Tibial nerve (tissue), 4 donors: Measurements from ENCODE around the gene FCF1. TPM values are rescaled to one million over a fixed set of nuclear protein-coding genes. Genes with fewer than 3 reads are reported as not detected.

Experiments used
- DNase-seq, 2 donors: peaks; one replicate each; pipeline ENCODE4 v3.0.0-alpha.2; 2019; ENCODE audit warnings: low spot score in 2 of 2
- H3K27ac ChIP-seq, 4 donors: fragments of 200-600 bp; sonication (generic) in 3 of 4; one replicate each; pipeline ENCODE4 v1.5.1; 2017 to 2019; ENCODE audit warnings: mild to moderate bottlenecking in 1 of 4
- H3K27me3 ChIP-seq, 2 donors: fragments of 200-600 bp; sonication (generic) in 1 of 2; one replicate each; pipeline versions ENCODE4 v1.5.1 to v1.6.0; 2017 to 2019
- H3K36me3 ChIP-seq, 3 donors: fragments of 200-600 bp; sonication (generic); one replicate each; pipeline ENCODE4 v1.5.1; 2018 to 2019
- H3K4me1 ChIP-seq, 4 donors: fragments of 200-600 bp; sonication (generic) in 3 of 4; one replicate each; pipeline ENCODE4 v1.5.1; 2017 to 2019
- H3K4me3 ChIP-seq, 4 donors: fragments of 200-600 bp; sonication (generic) in 3 of 4; one replicate each; pipeline ENCODE4 v1.5.1; 2017 to 2019; ENCODE audit warnings: mild to moderate bottlenecking in 1 of 4, moderate library complexity in 1 of 4
- H3K9me3 ChIP-seq, 4 donors: fragments of 200-600 bp; sonication (generic) in 3 of 4; one replicate each; pipeline ENCODE4 v1.5.1; 2017 to 2019
- CTCF ChIP-seq, 5 experiments: fragments of 200-600 bp in 3 of 5; fragments of 450-650 bp in 2 of 5; sonication (generic) in 3 of 5; IDR thresholded peaks; one replicate each; pipeline ENCODE4 v1.5.1; 2016 to 2019; ENCODE audit warnings: antibody characterized with exemption in 5 of 5, mild to moderate bottlenecking in 3 of 5, moderate library complexity in 2 of 5
- EP300 ChIP-seq, 2 donors: sonication (generic); formaldehyde crosslinking; IDR thresholded peaks; one replicate each; pipeline ENCODE4 v1.6.1; 2017; ENCODE audit warnings: antibody characterized with exemption in 2 of 2, mild to moderate bottlenecking in 1 of 2
- POLR2A ChIP-seq, 2 donors: fragments of 450-650 bp; IDR thresholded peaks; one replicate each; pipeline ENCODE4 v1.6.1; 2017; ENCODE audit warnings: antibody characterized with exemption in 2 of 2, mild to moderate bottlenecking in 2 of 2, moderate library complexity in 2 of 2
- WGBS, 2 donors: methylation state at CpG; one replicate each; pipeline ENCODE4 v1.1.5; 2018; 5-methylcytosine and 5-hydroxymethylcytosine counted together
- total RNA-seq, 4 donors: library from RNA; depleted of rRNA; stranded (reverse); fragments of >200 nt; gene quantifications; one replicate each; pipeline ENCODE4 v1.1.0, GENCODE V29; 2016

FCF1 gene
- total RNA-seq, 4 donors from 2014 or later: 16.8 to 39.8 (median 32.6) TPM

GRCh38 chr14:74720526-74720925 lies 7.6 kb downstream of the FCF1 start:
- Histone ChIP-seq H3K4me1 (no peaks in the 10 kb centered on the region), H3K27me3 (no peaks in the 10 kb centered on the region), H3K27ac (no peak overlapping the region), H3K36me3 (peaks cover 0 to 97% (median 5%) of the 10 kb centered on the region in 3 donors), H3K4me3 (no peak overlapping the region), H3K9me3 (no peaks in the 10 kb centered on the region)
- DNase-seq: no peak
- TF ChIP-seq CTCF (IDR thresholded peaks at IDR 0.05) (no peak), POLR2A (IDR thresholded peaks at IDR 0.05) (no peak), EP300 (IDR thresholded peaks at IDR 0.05) (no peak)

GRCh38 chr14:74723134-74723533 lies 10.2 kb downstream of the FCF1 start:
- no peaks in the 10 kb centered on the region for H3K9me3 ChIP-seq
- no peak for DNase-seq
- no peak overlapping the region for H3K4me3 ChIP-seq
- no peaks in the 10 kb centered on the region for H3K27me3 ChIP-seq
- 91 to 96% methylated on average over 3 of the region's 3 CpGs for WGBS, 2 donors
- no peak for TF ChIP-seq CTCF (IDR thresholded peaks at IDR 0.05)
- no peak for TF ChIP-seq EP300 (IDR thresholded peaks at IDR 0.05)
- no peak for TF ChIP-seq POLR2A (IDR thresholded peaks at IDR 0.05)
- H3K27ac ChIP-seq: no peak overlapping the region
- no peaks in the 10 kb centered on the region for H3K4me1 ChIP-seq
- peaks cover 3 to 80% (median 7%) of the 10 kb centered on the region in 3 donors for H3K36me3 ChIP-seq

GRCh38 chr14:74732387-74732786 lies 19.4 kb downstream of the FCF1 start:
- H3K36me3 ChIP-seq: peaks cover 0 to 65% (median 0%) of the 10 kb centered on the region in 3 donors
- 87 to 96% methylated on average over 2 of the region's 2 CpGs for WGBS, 2 donors

GRCh38 chr14:74733221-74733620 lies 20.3 kb downstream of the FCF1 start:
- H3K36me3 ChIP-seq: peaks cover 0 to 72% (median 0%) of the 10 kb centered on the region in 3 donors
- no peak for DNase-seq
- H3K9me3 ChIP-seq: no peaks in the 10 kb centered on the region
- no peak overlapping the region for H3K4me3 ChIP-seq
- H3K4me1 ChIP-seq: no peaks in the 10 kb centered on the region
- no peak overlapping the region for H3K27ac ChIP-seq
- 92 to 96% methylated on average over 3 of the region's 3 CpGs for WGBS, 2 donors
- no peak for TF ChIP-seq EP300 (IDR thresholded peaks at IDR 0.05)
- H3K27me3 ChIP-seq: no peaks in the 10 kb centered on the region

More at GRCh38 chr14:74732387-74732786, 19.4 kb downstream of the FCF1 start:
- Histone ChIP-seq H3K9me3 (no peaks in the 10 kb centered on the region), H3K27me3 (no peaks in the 10 kb centered on the region), H3K4me3 (no peak overlapping the region), H3K4me1 (no peaks in the 10 kb centered on the region), H3K27ac (no peak overlapping the region)
- no peak for DNase-seq
- no peak for TF ChIP-seq EP300 (IDR thresholded peaks at IDR 0.05)
- TF ChIP-seq POLR2A (IDR thresholded peaks at IDR 0.05): no peak
- no peak for TF ChIP-seq CTCF (IDR thresholded peaks at IDR 0.05)

- H3K36me3 ChIP-seq: peaks cover 0 to 91% (median 0%) of the 10 kb centered on the region in 3 donors
- H3K9me3 ChIP-seq: no peaks in the 10 kb centered on the region
- no peaks in the 10 kb centered on the region for H3K4me1 ChIP-seq
- no peak overlapping the region for H3K4me3 ChIP-seq
- H3K27ac ChIP-seq: no peak overlapping the region
- no peaks in the 10 kb centered on the region for H3K27me3 ChIP-seq
- no peak for TF ChIP-seq CTCF (IDR thresholded peaks at IDR 0.05)
- no peak for TF ChIP-seq EP300 (IDR thresholded peaks at IDR 0.05)
- no peak for TF ChIP-seq POLR2A (IDR thresholded peaks at IDR 0.05)
- no peak for DNase-seq
- 90 to 91% methylated on average over 4 of the region's 4 CpGs for WGBS, 2 donors
Observed at GRCh38 chr14:74735125-74735524, 22.2 kb downstream of the FCF1 start.
